SK-N-MC (cell line): ENCODE data around the gene TMOD1.

Experiments used
- DNase-seq: peaks from one replicate; pipeline ENCODE4 v3.0.0-alpha.2; 2011; ENCODE audit warnings: low read depth, low spot score
- H3K27ac ChIP-seq: fragments of 200-600 bp; sonication (generic); 2 replicates; pipeline ENCODE4 v1.5.1; 2016; ENCODE audit warnings: mixed run types
- H3K36me3 ChIP-seq: fragments of 200-600 bp; sonication (generic); 2 replicates; pipeline ENCODE4 v1.6.1; 2017; ENCODE audit warnings: antibody characterized with exemption, low read length, mixed read lengths; ENCODE audit not compliant: insufficient read depth
- H3K4me3 ChIP-seq: fragments of 200-600 bp; sonication (generic); 2 replicates; pipeline ENCODE4 v1.5.1; 2016
- H3K9ac ChIP-seq: fragments of 200-600 bp; sonication (generic); 2 replicates; pipeline ENCODE4 v1.8.0; 2017; ENCODE audit warnings: mixed run types, mixed read lengths; ENCODE audit not compliant: insufficient read length
- H3K9me3 ChIP-seq: fragments of 200-600 bp; sonication (generic); 2 replicates; pipeline ENCODE4 v1.6.1; 2017; ENCODE audit warnings: low read depth, mild to moderate bottlenecking, antibody characterized with exemption, low read length, moderate library complexity, mixed read lengths
- EZH2 ChIP-seq: fragments of 200-600 bp; sonication (generic); IDR thresholded peaks from one replicate; pipeline ENCODE4 v1.6.1; 2017; ENCODE audit warnings: antibody characterized with exemption
- FOXP2 ChIP-seq: optimal IDR thresholded peaks from 2 replicates; pipeline ENCODE3; 2011; ENCODE audit warnings: mild to moderate bottlenecking, moderate library complexity; ENCODE audit not compliant: insufficient read depth; ENCODE audit errors: extremely low read length, control extremely low read depth
- POLR2AphosphoS5 ChIP-seq: IDR thresholded peaks from 2 replicates; pipeline ENCODE4 v1.6.1; 2012; ENCODE audit warnings: mild to moderate bottlenecking, low read depth, low read length, borderline replicate concordance

The TMOD1 gene

GRCh38 chr9:97598461-97599288 lies 97.2 kb downstream of the TMOD1 start:
- Histone ChIP-seq H3K4me3 (no peak overlapping the region), H3K9me3 (no peaks in the 10 kb centered on the region), H3K36me3 (peaks cover 26% of the 10 kb centered on the region; the same call in 1 of the 2 replicates), H3K9ac (no peak overlapping the region), H3K27ac (no peak overlapping the region)
- TF ChIP-seq FOXP2, result no peak
- TF ChIP-seq POLR2AphosphoS5, result no peak; the same call in 1 of the 2 replicates
- TF ChIP-seq EZH2, result no peak
- peak; percentile 39 for DNase-seq

DNA sequence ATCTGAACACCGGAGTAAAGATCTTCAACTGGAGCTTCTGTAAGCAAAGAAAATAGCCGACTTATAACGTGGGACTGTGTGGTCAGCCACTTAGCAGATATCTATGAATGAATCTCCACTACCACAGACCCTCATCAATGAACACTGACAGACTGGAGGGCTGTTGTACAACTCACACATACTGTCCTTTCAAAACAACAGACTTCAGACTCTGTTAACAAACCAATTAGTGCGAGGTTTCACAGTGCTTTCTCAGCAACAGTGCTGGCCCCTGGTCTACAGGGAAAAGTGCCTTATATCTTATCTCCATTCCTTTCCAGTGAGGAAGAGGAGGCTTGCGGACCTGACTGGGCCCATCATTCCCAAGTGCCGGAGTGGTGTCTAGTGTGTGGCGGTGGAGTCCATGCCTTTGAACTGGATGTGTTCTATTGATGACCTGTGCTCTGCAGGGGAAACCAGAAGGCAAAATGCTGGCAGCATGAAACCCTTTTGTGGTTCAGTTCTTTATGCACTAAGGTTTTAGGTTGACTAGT lies 97.9 kb downstream of the TMOD1 start:
- H3K36me3 ChIP-seq, result peaks cover 30% of the 10 kb centered on the region
- H3K9me3 ChIP-seq, result no peaks in the 10 kb centered on the region
- H3K27ac ChIP-seq, result no peak overlapping the region
- TF ChIP-seq EZH2, result no peak
- TF ChIP-seq POLR2AphosphoS5, result no peak
- TF ChIP-seq FOXP2, result no peak
- no peak overlapping the region for H3K4me3 ChIP-seq
- no peak for DNase-seq
- no peak overlapping the region for H3K9ac ChIP-seq

DNA sequence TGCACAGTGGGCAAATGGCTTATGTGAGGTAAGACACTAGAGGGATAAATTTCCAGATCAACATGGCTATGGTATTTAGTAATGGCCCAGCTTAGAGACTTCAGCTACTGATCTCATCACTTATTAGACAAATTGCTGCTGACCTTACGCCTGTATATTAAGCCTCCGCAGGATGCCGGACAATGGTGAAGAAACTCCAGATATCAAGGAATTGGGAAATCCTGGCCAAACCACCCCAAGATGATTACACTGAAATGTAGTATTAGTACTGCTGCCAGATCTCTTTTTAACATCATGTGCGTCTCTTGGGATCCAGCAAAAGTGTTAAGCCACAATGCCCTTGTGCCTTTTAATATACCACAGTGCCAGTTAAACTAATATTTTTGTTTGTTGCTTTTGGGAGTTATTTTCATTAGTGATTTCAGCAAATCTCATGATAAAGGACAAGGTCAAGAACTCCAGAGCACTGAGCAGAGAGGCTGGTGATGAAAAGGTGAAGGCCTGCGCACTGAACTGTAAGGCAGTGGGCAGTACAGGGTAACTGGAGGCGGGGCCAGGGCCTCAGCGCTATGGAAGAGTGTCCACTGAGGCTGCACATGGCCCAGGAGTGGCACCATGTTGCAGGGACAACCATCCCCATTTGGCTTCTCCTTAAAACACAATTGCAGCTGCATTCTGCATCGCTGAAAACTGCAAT lies 99.2 kb downstream of the TMOD1 start:
- no peak overlapping the region for H3K4me3 ChIP-seq
- no peaks in the 10 kb centered on the region for H3K9me3 ChIP-seq
- TF ChIP-seq POLR2AphosphoS5 (no peak), EZH2 (no peak), FOXP2 (no peak)
- H3K9ac ChIP-seq, result no peak overlapping the region
- DNase-seq, result no peak
- H3K27ac ChIP-seq, result no peak overlapping the region
- H3K36me3 ChIP-seq, result peaks cover 42% of the 10 kb centered on the region

DNA sequence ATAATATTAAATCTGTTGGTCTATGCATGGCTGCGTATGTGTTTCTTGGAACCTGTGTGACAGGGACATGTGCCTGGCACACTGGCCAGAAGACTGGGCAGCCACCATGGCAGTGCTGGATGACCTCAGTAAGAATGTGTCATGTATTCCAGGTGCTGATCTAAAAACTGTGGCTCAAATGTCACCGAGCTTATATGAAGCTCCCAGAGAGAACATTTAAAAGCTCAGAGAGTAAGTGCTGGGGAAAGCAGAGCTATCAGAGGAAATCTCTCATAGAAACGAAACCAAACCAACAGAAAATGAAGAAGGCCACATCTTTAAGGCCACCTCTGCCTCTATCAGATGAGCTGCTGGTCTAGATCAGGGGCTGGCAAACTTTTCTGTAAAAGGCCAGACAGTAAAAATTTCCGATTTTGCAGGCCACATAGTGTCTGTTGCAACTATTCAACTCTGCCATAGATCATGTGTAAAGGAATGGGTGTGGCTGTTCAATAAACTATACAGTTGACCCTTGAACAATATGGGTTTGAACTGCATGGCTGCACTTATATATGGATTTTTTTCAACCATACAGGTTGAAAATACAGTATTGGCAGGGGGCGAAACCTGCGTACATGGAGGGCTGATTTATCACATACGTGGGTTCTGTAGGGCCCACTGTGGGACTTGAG lies 99.9 kb downstream of the TMOD1 start:
- TF ChIP-seq FOXP2, result no peak
- no peak for TF ChIP-seq EZH2
- no peak for TF ChIP-seq POLR2AphosphoS5
- peaks cover 46% of the 10 kb centered on the region for H3K36me3 ChIP-seq
- H3K9ac ChIP-seq, result no peak overlapping the region
- no peak for DNase-seq
- H3K27ac ChIP-seq, result no peak overlapping the region
- H3K4me3 ChIP-seq, result no peak overlapping the region
- H3K9me3 ChIP-seq, result no peaks in the 10 kb centered on the region

- Histone ChIP-seq H3K36me3 (peaks cover 46% of the 10 kb centered on the region), H3K4me3 (no peak overlapping the region), H3K9ac (no peak overlapping the region), H3K27ac (no peak overlapping the region), H3K9me3 (no peaks in the 10 kb centered on the region)
- DNase-seq, result no peak
- no peak for TF ChIP-seq EZH2
- no peak for TF ChIP-seq POLR2AphosphoS5
- TF ChIP-seq FOXP2, result no peak
Measured at GRCh38 chr9:97602430-97602829, 101.0 kb downstream of the TMOD1 start.

DNA sequence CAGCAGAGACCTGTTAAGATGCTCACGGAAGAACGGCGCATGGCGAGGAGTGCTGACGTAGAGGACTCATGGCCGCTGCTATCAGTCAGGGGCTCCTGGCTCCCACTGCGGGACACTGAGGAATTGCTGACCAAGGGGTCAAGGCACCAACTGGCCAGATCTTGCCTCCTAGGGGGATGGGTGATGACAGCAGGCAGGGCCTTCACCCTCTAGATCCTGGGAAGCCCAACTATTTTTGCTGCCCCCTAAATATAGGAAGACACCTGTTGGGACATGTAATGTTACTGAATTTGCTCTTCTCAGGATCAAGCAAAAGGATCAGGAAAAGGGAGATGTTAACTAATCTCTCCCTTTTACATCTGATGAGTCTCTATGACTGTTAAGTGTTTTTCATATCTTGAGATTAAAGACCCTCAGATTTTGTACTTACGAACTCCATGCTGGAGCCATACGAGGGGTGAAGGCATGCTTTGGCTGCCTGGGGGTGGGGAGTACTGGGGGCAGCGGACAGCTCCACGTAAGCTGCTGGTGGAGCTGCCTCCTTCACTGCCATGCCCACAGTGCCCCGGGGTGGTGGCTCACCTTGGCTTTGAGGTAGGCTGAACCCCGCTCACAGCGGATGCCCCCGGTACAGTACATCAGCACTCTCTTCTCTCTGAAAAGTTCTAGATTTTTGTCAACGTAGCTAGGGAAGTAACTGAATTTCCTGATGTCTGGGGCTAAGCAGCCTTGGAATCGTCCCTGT lies 103.6 kb downstream of the TMOD1 start:
- H3K9me3 ChIP-seq, result no peaks in the 10 kb centered on the region
- no peak overlapping the region for H3K4me3 ChIP-seq
- no peak overlapping the region for H3K9ac ChIP-seq
- TF ChIP-seq FOXP2 (no peak), EZH2 (no peak), POLR2AphosphoS5 (no peak)
- no peak for DNase-seq
- H3K36me3 ChIP-seq, result peaks cover 46% of the 10 kb centered on the region
- H3K27ac ChIP-seq, result no peak overlapping the region

GRCh38 chr9:97615439-97616072 lies 114.1 kb downstream of the TMOD1 start:
- no peak overlapping the region for H3K4me3 ChIP-seq
- peaks cover 14% of the 10 kb centered on the region; the same call in 1 of the 2 replicates for H3K36me3 ChIP-seq
- H3K9ac ChIP-seq, result no peak overlapping the region
- no peak overlapping the region for H3K27ac ChIP-seq
- DNase-seq, result peak; percentile 26
- no peaks in the 10 kb centered on the region for H3K9me3 ChIP-seq
- TF ChIP-seq EZH2, result no peak
- no peak for TF ChIP-seq FOXP2
- TF ChIP-seq POLR2AphosphoS5, result no peak
